GM18951 (cell line): ENCODE results near the gene SPACA7.
"Not testable (repeated sequence)": the region's sequence is repeated elsewhere in the genome, so short reads cannot be mapped to it uniquely, and the experiment has no call there.

Source experiments
- POLR2A ChIP-seq: IDR thresholded peaks from 4 replicates; pipeline ENCODE4 v1.6.1; 2011; ENCODE audit warnings: mild to moderate bottlenecking; ENCODE audit not compliant: insufficient read length, insufficient read depth; ENCODE audit errors: extremely low read depth
- in situ Hi-C: fragments of 300-500 bp; cut with MboI; formaldehyde crosslinking; loops from one replicate; pipeline ENCODE4 v1.12.0; 2022; ENCODE audit warnings: low sequenced_read_pairs, mixed read lengths, inconsistent platforms; ENCODE audit not compliant: unreplicated experiment

Gene SPACA7

DNA sequence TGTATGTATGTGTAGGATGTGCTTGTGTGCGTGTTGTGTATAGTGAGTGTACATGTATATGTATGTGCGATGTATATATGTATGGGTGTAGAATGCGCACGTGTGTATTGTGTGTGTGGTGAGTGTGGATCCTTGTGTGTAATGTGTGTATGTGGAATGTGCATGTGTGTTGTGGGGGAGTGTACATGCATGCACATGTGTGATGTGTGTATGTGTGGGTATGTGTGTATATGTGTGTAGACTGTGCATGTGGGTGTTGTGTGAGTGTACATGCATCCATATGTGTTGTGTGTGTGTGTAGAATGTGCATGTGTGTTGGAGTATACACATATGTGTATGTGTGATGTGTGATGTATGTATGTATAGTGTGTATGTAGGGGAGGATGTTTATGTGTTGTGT, 18.0 kb upstream of the SPACA7 start:
- no peak for TF ChIP-seq POLR2A
- in situ Hi-C loops, result no loop called here

DNA sequence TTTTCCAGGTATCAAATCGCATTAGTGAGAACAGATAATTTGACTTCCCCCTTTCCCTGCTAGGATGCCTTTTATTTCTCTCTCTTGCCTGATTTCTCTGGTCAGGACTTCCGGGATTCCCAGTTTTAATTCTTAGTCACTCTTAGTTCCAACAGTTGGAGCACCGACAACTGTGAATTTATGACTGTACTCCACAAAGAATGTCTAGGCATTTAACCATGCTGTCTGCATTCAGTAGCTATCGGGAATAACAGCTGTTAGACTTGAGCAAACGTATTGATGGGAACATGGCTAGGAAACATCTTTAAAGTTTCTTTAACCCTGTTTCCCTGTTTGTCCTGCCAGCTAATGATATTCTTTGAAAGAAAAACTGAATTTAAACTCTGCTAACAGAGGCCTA, 14.1 kb upstream of the SPACA7 start:
- no peak for TF ChIP-seq POLR2A
- in situ Hi-C loops, result no loop called here

DNA sequence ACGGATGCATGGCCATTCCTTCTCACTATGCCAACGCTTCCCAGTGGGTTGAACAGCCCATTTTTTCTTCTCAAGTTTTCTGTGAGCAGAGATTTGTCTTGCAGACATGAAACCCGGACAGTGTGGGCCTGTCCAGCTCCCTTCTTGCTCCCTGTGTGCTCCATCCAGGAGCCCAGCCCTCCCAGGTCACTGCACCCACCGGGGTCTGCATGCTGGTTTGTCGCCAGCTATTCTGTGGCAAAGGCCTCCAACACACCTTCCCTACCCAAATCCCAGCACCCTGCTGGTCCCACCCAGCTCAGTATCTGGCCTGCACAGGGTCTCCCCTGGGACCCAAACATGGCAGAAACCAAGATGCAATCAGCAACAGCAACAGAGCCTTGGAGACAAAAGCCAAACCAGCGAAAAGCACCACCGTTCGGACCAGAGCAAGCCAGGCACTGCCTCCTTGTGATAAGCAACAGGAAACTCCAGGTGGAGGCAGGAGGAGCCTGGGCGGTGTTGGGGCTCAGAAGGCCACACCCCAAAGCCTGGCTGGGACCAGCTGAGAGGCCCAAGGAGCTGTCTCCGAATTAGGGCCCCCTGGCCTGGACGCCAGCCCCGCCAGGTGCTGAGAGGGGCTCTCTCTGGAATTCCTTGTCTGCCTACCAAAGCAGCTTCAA, 12.2 kb upstream of the SPACA7 start:
- in situ Hi-C loops, result no loop called here
- no peak for TF ChIP-seq POLR2A

DNA sequence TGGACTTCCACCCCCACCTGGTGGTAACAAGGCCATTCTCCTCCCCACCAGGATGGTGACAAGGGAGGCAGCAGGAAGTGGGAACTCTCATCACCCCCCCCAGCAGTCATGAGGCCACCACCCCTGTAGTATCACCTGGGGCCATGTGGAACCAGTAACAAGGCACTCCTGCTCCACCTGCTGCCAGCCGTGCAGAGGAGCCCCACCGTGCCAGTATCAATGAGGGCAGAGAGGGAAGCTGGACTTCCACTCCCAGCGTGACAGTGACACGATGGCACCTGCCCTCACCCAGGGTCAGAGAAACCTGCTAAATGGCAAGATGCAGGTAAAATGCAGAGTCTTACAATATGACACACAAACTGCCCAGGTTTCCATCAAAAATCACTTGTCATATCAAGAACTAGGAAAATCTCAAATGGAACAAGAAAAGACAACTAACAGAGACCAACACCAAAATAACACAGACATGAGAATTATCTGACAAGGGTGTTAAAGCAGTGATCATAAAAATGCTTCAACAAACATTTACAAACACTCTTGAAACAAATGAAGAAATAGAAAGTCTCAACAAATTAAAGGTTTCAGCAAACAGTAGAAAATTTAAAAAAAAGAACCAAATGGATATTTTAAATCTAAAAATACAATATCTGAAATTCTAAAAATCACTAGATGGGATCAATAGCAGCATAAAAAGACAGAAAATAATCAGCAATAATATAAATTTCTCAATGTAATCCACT, 9.1 kb upstream of the SPACA7 start:
- TF ChIP-seq POLR2A, result no peak
- in situ Hi-C loops, result no loop called here

DNA sequence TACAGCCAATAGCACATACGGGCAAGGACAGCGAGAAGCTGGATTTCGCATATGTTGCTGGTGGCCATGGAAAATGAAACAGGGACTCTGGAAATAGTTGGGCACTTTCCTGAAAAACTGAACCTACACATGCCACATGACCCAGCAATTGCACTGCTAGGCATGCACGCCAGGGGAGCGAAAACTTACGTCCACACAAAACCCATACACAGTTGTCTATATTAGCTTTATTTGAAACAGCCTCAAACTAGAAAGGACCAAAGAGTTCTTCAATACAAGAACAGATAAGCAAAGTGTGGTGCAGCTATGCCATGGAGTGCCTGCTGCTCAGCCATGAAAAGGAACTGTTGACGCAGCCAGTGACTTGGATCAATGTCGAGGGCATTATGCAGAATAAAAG, 7.3 kb upstream of the SPACA7 start:
- no peak for TF ChIP-seq POLR2A

DNA sequence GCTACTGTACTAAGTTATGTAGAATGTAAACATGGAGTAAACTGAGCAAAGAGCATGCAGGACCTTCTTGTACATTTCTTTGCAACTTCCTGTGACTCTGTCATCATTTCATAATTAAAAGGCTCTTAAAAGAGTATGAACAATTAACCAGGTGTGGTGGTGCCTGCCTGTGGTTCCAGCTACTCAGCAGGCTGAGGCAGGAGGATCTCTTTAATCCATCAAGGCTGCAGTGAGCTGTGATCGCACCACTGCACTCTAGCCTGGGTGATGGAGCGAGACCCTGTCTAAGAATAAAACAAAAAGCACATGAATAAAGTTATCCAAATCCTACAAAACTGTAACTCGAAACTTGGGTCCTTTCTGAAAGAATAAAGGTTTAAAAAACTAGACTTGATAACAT, 5.8 kb upstream of the SPACA7 start:
- in situ Hi-C loops, result no loop called here
- no peak for TF ChIP-seq POLR2A

More for the DNA sequence above, 7.3 kb upstream of the SPACA7 start:
- in situ Hi-C loops, result no loop called here

DNA sequence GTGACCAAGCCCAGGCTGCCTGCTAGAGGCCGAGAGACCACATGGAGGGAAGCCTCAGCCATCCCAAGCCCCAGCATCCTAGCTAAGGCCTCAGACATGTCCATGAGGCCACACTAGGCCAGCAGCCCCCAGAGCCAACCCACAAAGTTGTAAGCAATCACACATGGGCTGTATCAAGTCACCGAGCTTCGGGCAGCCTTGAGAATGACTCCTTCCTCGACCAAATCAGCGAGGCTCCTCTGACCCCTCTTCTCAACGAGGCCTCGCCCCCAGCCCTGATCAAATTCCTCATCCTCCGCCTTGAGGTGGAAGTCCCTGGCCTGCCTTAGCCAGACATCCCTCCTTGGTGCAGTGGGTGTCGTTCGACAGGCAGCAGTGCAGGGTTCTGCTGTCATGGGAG, 1.9 kb upstream of the SPACA7 start:
- in situ Hi-C loops, result no loop called here
- TF ChIP-seq POLR2A, result no peak

DNA sequence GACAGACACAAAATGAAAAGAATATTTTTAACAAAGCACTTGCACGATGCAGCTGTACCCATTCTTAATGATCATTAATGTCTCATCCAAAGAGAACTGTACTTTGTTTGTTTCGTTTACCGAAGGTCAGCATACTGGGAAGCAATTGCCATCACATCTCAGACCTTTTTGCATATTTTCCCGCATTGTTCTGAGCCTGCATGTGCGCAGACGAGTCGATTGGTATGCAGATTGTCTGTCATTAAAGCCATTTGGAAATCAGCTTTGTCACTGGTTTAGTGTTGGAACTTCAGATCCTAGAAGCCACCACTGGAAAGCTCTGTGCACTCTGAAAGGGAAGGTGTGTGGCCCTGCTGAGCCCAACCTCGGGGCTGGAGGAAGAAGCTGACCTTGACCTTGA, 15.6 kb downstream of the SPACA7 start:
- in situ Hi-C loops, result no loop called here
- TF ChIP-seq POLR2A, result no peak

DNA sequence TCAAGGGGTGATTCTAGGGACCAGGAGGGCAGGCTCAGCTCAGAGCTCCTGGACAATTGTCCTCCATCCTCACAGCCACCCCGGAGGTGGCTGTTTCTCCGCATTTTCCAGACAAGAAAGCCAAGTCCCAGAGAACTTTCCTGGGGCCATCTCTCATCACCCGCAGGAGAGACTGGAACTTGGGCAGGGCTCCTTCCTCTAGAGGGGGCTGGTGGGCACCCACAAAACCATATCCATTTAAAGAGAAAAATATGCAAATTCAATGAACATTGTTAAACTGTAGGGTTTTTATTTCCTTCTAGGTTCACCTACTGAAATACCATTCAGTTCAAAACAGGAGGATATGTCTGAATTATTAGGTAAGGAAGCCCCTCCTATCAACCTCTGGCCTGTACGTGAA, 16.6 kb downstream of the SPACA7 start:
- in situ Hi-C loops, result no loop called here
- TF ChIP-seq POLR2A, result no peak

DNA sequence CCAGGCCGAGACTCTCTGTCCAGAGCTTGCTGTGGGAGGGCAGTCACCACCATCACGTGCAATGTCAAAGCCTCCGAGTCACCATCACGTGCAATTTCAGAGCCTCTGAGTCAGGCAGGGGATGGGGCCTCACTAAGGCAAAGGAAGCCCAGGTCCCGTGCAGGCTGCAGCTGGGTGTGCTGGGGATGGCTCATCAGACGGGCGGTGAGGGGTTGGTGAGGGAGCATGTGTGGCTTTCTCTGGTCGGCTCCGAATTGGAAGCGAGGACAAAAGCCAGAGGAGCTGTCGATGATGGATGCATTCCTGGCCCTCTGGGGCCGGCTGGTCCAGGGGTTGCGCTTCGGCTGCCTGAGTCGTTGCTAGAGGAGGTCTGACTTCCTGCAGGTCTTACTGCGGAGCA, 18.9 kb downstream of the SPACA7 start:
- in situ Hi-C loops, result loop anchor here (5.0 kb wide), 1 partner anchor 1443 kb away; no protein-coding TSS in a partner anchor

DNA sequence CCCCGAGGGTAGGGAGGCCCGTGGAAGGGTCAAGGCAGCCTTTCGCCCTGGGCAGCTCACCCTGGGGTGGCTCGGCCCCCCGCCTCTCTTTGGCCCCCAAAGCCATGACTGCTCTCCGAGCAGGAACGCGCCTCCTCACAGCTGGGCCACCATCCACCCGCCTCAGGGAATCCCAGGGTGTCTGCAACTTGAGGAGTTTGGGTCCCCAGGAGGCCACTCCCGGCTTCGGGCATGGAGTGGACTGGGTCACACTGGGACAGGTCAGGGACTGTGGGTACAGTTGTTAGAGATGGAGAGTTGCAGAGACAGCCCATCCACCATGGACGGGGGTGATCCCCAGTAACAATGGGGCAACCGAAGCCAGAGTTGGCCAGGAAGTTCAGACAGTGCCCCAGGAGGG, 19.8 kb downstream of the SPACA7 start:
- in situ Hi-C loops, result loop anchor here (5.0 kb wide), 1 partner anchor 1444 kb away; no protein-coding TSS in a partner anchor

DNA sequence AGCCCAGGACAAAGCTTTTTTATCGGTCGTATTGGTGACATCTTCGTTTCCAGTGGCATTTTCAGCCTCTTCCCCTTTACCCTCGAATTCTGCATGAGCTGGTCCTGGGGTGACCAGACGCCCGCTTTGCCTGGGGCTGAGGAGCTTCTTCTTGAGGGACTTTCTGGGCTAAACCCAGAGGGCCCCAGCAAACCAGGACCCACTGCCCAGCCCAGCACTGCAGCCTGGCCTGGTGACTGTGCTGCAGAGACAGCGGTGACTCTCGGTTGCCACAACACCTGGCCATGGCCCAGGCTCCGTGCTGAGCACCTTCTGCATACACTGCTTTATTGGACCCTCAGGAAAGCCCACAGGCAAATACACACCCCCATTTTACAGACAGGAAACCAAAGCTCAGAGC, 21.0 kb downstream of the SPACA7 start:
- no peak for TF ChIP-seq POLR2A
- in situ Hi-C loops, result loop anchor here (5.0 kb wide), 1 partner anchor 1445 kb away; no protein-coding TSS in a partner anchor

DNA sequence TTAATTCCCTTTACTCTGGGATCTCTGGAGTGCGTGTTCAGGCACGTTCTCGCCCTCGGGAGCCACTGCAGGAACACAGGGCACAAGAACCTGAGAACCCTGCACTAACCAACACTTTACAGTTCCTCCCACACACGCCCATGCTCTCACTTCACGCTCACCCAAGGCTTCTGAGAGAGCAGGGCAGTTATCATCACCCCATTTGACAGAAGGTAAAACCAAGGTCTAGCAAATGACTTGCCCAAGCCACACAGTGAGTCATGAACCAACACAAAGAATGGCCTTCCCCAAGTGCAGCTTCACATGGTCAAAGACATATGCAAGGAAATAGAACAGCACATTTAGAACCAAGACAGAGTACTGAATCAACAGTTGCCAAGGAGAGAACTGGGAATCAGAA, 22.2 kb downstream of the SPACA7 start:
- in situ Hi-C loops, result loop anchor here (5.0 kb wide), 1 partner anchor 1446 kb away; no protein-coding TSS in a partner anchor

DNA sequence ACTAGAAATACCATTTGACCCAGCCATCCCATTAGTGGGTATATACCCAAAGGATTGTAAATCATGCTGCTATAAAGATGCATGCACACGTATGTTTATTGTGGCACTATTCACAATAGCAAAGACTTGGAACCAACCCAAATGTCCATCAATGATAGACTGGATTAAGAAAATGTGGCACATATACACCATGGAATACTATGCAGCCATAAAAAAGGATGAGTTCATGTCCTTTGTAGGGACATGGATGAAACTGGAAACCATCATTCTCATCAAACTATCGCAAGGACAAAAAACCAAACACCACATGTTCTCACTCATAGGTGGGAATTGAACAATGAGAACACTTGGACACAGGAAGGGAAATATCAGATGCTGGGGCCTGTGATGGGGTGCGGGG, 33.7 kb downstream of the SPACA7 start:
- in situ Hi-C loops, result not testable (repeated sequence)

DNA sequence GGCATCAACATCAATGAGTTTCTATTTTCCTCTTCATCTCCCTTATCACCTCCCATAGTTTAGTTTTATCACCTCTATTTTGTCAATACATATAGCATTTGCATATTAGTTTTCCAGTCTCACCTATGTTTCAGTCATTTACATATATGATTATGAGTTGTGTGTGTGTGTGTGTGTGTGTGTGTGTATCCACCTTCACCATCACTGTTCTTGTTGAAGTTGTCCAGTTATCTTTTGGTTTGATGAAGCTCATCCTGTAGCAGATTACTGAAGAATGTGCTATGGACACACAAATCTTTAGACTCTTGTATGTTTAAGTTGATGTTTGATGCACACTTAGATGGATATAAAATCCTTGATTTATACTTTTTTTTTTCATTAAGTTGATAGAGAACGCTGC, 40.5 kb downstream of the SPACA7 start:
- in situ Hi-C loops, result no loop called here
- no peak for TF ChIP-seq POLR2A

DNA sequence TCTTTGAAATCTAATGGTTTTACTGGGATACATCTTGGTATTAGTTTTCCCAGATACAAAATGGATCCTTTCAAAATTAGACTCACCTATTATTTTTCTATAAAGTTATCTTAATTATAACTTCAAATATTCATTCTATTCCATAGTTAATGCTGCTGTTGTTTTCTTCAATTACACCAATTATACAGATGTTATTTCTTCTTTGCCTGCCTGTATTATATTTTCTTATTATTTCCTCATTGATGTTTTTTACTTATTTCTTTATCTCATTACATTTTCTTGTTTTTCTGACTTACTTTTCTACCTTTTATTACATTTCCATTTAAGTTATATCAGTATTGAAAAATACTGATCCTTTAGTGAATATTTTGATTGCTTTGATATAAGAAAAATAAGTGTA, 40.9 kb downstream of the SPACA7 start:
- in situ Hi-C loops, result no loop called here
- no peak for TF ChIP-seq POLR2A
